K562 (cell line): ENCODE results near the gene ADCY4. TPM values are rescaled to one million over a fixed set of nuclear protein-coding genes. Genes with fewer than 3 reads are reported as not detected.

ENCODE experiments used
- ATAC-seq: fragments of 200-7000 bp; cut with Tn5 transposase; 3 replicates; pipeline ENCODE4 v1.9.1; 2020; ENCODE audit warnings: moderate library complexity
- BruUV-seq: library from RNA; stranded (reverse); fragments of 400-500 nt; replicated peaks from 2 replicates; lab custom pipeline; 2021; lab: Mats Ljungman, UMichigan
- CTCF ChIA-PET: fragments of 300-600 bp; formaldehyde crosslinking; extraction: SDS; loops from one replicate; lab custom pipeline; 2021; ENCODE audit warnings: low intra/inter-chr PET ratio; lab: Yijun Ruan, JAX
- POLR2A ChIA-PET: fragments of 300-600, 350-650 bp; sonication (Branson Sonifier 250); formaldehyde crosslinking; extraction: SDS; loops from one replicate; lab custom pipeline; 2021; ENCODE audit warnings: antibody characterized with exemption, inconsistent platforms; lab: Yijun Ruan, JAX
- DNase-seq, 4 experiments: peaks; one replicate each; pipeline versions ENCODE4 v3.0.0 to v3.0.0-alpha.2; 2011 to 2018; ENCODE audit warnings: low spot score in 3 of 4, mixed read lengths in 3 of 4; ENCODE audit errors: extremely low read depth in 1 of 4
- FAIRE-seq: peaks from 2 replicates; lab custom pipeline; 2011; peaks lifted over from hg19 to GRCh38; lab: Jason Lieb, UNC
- H2AFZ ChIP-seq: 2 replicates; pipeline ENCODE4 v1.6.0; 2011; ENCODE audit warnings: low read depth, low read length, control low read depth, inconsistent platforms
- H3K27ac ChIP-seq: fragments of 200-600 bp; 3 replicates; pipeline ENCODE4 v1.8.0; 2011; ENCODE audit warnings: low read depth, mild to moderate bottlenecking, control low read depth, inconsistent platforms, low read length, moderate library complexity, mixed read lengths; ENCODE audit errors: extremely low read depth
- H3K27me3 ChIP-seq, 2 experiments: fragments of 300-600 bp in 1 of 2; 2 replicates in 1 of 2; 3 replicates in 1 of 2; pipeline versions ENCODE4 v1.6.0 to v1.8.0; 2011; ENCODE audit warnings: inconsistent platforms in 2 of 2, low read length in 2 of 2, mild to moderate bottlenecking in 1 of 2, mixed read lengths in 1 of 2, moderate library complexity in 1 of 2; ENCODE audit not compliant: control insufficient read depth in 2 of 2, insufficient read depth in 2 of 2
- H3K36me3 ChIP-seq: fragments of 300-600 bp; 3 replicates; pipeline ENCODE4 v1.8.0; 2011; ENCODE audit warnings: mild to moderate bottlenecking, low read length, inconsistent platforms; ENCODE audit not compliant: control insufficient read depth, insufficient read depth
- H3K4me1 ChIP-seq, 2 experiments: fragments of 200-600 bp in 1 of 2; replicated peaks in 1 of 2; 2 replicates in 1 of 2; 3 replicates in 1 of 2; pipeline versions ENCODE4 v1.5.1 to v1.8.0; 2011; ENCODE audit warnings: inconsistent platforms in 2 of 2, low read length in 2 of 2, mild to moderate bottlenecking in 1 of 2, mixed read lengths in 1 of 2, moderate library complexity in 1 of 2; ENCODE audit not compliant: control insufficient read depth in 2 of 2, insufficient read depth in 2 of 2
- H3K4me2 ChIP-seq: 2 replicates; pipeline ENCODE4 v1.6.1; 2011; ENCODE audit warnings: low read length, control low read depth, inconsistent platforms, mixed read lengths; ENCODE audit not compliant: insufficient read depth
- H3K4me3 ChIP-seq: fragments of 200-600 bp; sonication (generic), shearing (Covaris generic); 2 replicates; pipeline ENCODE4 v1.5.1; 2016; ENCODE audit warnings: control low read depth, inconsistent platforms
- H3K79me2 ChIP-seq: fragments of 200-600 bp; 3 replicates; pipeline ENCODE4 v1.8.0; 2011; ENCODE audit warnings: low read length, inconsistent platforms; ENCODE audit not compliant: control insufficient read depth, insufficient read depth
- H3K9ac ChIP-seq, 2 experiments: 2 replicates each; pipeline versions ENCODE4 v1.6.0 to v1.6.1; 2011; ENCODE audit warnings: low read depth in 2 of 2, low read length in 2 of 2, control low read depth in 1 of 2, inconsistent platforms in 1 of 2, mild to moderate bottlenecking in 1 of 2, mixed read lengths in 1 of 2; ENCODE audit not compliant: insufficient read depth in 1 of 2
- H3K9me1 ChIP-seq: one replicate; pipeline ENCODE4 v1.6.0; 2011; ENCODE audit warnings: inconsistent platforms, mild to moderate bottlenecking, low read length, moderate library complexity; ENCODE audit not compliant: control insufficient read depth, insufficient read depth
- H3K9me3 ChIP-seq: replicated peaks from 2 replicates; pipeline ENCODE4 v1.5.1; 2011; ENCODE audit warnings: low read depth, low read length, inconsistent platforms; ENCODE audit not compliant: control insufficient read depth, insufficient read depth
- H4K20me1 ChIP-seq: replicated peaks from 2 replicates; pipeline ENCODE4 v1.6.1; 2011; ENCODE audit warnings: low read length, inconsistent platforms, mixed read lengths; ENCODE audit not compliant: control insufficient read depth, insufficient read depth
- ZBTB8A ChIP-seq: fragments of 450-650 bp; IDR thresholded peaks from 2 replicates; pipeline ENCODE4 v1.6.1; 2018; ENCODE audit warnings: mild to moderate bottlenecking, moderate library complexity; ENCODE audit not compliant: partially characterized antibody
- WGBS: fragments of 100-300 bp; shearing (Covaris generic); methylation state at CpG from one replicate; pipeline ENCODE4 v1.1.6; 2016; ENCODE audit warnings: low coverage, mixed read lengths; ENCODE audit not compliant: insufficient coverage; ENCODE audit errors: missing lambda C conversion rate; 5-methylcytosine and 5-hydroxymethylcytosine counted together
- in situ Hi-C: fragments of 300-500 bp; cut with MboI; formaldehyde crosslinking; loops from 4 replicates; pipeline ENCODE4 v1.15.0; 2018; ENCODE audit warnings: inconsistent platforms, mixed read lengths
- intact Hi-C: fragments of 100-400 bp; cut with micrococcal nuclease; formaldehyde crosslinking; loops from 2 replicates; pipeline ENCODE4 v1.14.2; 2022
- polyA plus RNA-seq, 8 experiments: library from polyadenylated mRNA; depleted of rRNA in 4 of 8; stranded (reverse) in 5 of 8; unstranded in 3 of 8; fragments of >200 nt; fragmentation: Nextera tagmentation in 2 of 8; fragmentation: Illumina TruSeq in 1 of 8; extraction: Ambion mirVana in 2 of 8; extraction: Trizol in 1 of 8; gene quantifications; 2 replicates each; pipeline versions ENCODE4 v1.2.1 to v1.2.3, GENCODE V29; 2011 to 2014; ENCODE audit warnings: inconsistent platforms in 1 of 8, missing spikeins in 1 of 8
- total RNA-seq, 7 experiments: library from RNA; depleted of rRNA in 6 of 7; stranded (reverse); fragments of >200 nt in 6 of 7; fragmentation: Illumina TruSeq in 2 of 7; extraction: Trizol in 2 of 7; gene quantifications; 2 replicates each; pipeline versions ENCODE4 v1.2.1 to v1.2.3, GENCODE V29; 2011 to 2021; ENCODE audit warnings: low replicate concordance in 1 of 7
- TF ChIP-seq, protein P1 (sequence below): fragments of 450-650 bp; IDR thresholded peaks from 2 replicates; pipeline ENCODE4 v1.6.1; 2016; ENCODE audit warnings: borderline replicate concordance

Gene ADCY4
- total and polyA plus RNA-seq, 9 of the 15 experiments (the other 6 are each of a cell fraction or from before 2014, with no cell fraction given): 0.04 to 0.31 (median 0.15) TPM; not detected in 2

DNA sequence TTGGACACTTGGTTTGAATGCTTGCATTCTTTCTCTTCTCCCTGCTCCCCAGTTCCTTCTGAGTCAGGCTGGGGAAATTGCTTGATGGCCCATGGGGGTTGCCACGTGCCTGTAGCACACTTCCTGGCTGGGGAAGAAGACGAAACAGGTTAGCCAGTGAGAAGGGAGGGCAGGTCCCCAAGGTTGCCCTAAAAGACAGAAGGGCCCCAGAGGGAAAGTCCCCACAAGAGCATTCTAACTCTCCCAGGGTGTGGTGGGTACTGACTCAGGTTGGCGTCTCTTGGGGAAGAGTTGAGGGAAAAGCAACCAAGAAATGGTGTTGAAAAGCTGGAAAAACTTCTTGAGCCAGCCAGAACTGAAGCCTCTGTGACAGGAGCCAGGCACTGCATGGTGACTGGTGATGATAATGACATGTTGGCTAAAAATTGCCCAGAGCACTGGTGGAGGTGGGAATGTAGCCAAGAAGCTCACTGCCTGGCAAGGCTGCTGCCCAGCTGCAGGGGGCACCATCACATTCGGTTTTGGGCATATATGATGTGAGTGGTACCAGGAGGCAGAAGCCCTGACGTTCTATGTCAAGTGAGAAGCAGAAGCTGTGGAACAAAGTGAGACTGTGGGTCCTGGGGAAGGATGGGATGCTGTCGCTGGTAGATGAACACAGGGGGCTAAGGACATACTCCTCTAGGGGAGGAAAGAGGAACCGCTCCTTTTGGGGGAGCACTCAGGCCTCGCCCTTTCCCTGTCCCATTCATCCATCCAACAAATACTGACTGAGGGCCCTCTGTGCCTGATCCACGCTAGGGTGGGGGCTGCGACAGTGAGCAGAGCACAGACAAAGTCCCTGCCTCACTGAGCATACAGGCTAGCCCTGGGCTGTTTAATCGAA is 55.3 kb downstream of the ADCY4 start:
- no peaks in the 10 kb centered on the region for H4K20me1 ChIP-seq
- H3K9ac ChIP-seq: no peak overlapping the region
- ATAC-seq: no peak
- intact Hi-C loops: no loop called here
- FAIRE-seq: no peak
- DNase-seq: no peak
- peaks cover 2% of the 10 kb centered on the region for H3K9me1 ChIP-seq
- no peaks in the 10 kb centered on the region for H3K79me2 ChIP-seq
- H3K4me1 ChIP-seq: peaks cover 6 to 9% of the 10 kb centered on the region in 2 experiments; a peak in 3 of 5 replicates
- H3K36me3 ChIP-seq: no peaks in the 10 kb centered on the region; the same call in 2 of the 3 replicates
- in situ Hi-C loops: no loop called here
- no peak overlapping the region for H3K27ac ChIP-seq
- no peaks in the 10 kb centered on the region for H3K27me3 ChIP-seq
- no peak for TF ChIP-seq ZBTB8A
- TF ChIP-seq, protein P1, sequence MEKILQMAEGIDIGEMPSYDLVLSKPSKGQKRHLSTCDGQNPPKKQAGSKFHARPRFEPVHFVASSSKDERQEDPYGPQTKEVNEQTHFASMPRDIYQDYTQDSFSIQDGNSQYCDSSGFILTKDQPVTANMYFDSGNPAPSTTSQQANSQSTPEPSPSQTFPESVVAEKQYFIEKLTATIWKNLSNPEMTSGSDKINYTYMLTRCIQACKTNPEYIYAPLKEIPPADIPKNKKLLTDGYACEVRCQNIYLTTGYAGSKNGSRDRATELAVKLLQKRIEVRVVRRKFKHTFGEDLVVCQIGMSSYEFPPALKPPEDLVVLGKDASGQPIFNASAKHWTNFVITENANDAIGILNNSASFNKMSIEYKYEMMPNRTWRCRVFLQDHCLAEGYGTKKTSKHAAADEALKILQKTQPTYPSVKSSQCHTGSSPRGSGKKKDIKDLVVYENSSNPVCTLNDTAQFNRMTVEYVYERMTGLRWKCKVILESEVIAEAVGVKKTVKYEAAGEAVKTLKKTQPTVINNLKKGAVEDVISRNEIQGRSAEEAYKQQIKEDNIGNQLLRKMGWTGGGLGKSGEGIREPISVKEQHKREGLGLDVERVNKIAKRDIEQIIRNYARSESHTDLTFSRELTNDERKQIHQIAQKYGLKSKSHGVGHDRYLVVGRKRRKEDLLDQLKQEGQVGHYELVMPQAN: no peak
- no peaks in the 10 kb centered on the region for H3K9me3 ChIP-seq
- no TSS peak for BruUV-seq
- ChIA-PET CTCF (interaction anchor here (0.6 kb wide), 1 partner anchor 18 kb away, joined by 3 read pairs; no protein-coding TSS in a partner anchor), POLR2A (interaction anchor here (2.2 kb wide), 1 partner anchor 8 kb away, joined by 7 read pairs; the partner anchor contains the start of gene RABGGTA)
- no peak overlapping the region for H2AFZ ChIP-seq
- WGBS: 46% methylated on average over 9 of the region's 11 CpGs
- no peak overlapping the region for H3K4me2 ChIP-seq
- H3K4me3 ChIP-seq: no peak overlapping the region
